Mucosa of rectum (tissue), 2 donors: ENCODE results near the gene FILIP1L.

Experiments
- H3K27ac ChIP-seq, 2 donors: one replicate each; pipeline ENCODE4 v1.7.0; 2013; ENCODE audit warnings: inconsistent platforms in 2 of 2, low read depth in 2 of 2, low read length in 2 of 2
- H3K27me3 ChIP-seq, 2 donors: one replicate each; pipeline ENCODE4 v1.7.0; 2013; ENCODE audit warnings: low read length in 2 of 2; ENCODE audit not compliant: control insufficient read depth in 2 of 2, insufficient read depth in 2 of 2
- H3K36me3 ChIP-seq, 2 donors: one replicate each; pipeline ENCODE4 v1.7.0; 2013; ENCODE audit warnings: low read length in 2 of 2; ENCODE audit not compliant: control insufficient read depth in 2 of 2, insufficient read depth in 2 of 2
- H3K4me1 ChIP-seq, 2 donors: one replicate each; pipeline ENCODE4 v1.7.0; 2013; ENCODE audit warnings: low read length in 2 of 2, mild to moderate bottlenecking in 1 of 2; ENCODE audit not compliant: control insufficient read depth in 2 of 2, insufficient read depth in 2 of 2
- H3K4me3 ChIP-seq, 2 donors: one replicate each; pipeline ENCODE4 v1.7.0; 2013; ENCODE audit warnings: low read length in 2 of 2
- H3K9ac ChIP-seq, 2 donors: one replicate each; pipeline ENCODE4 v1.7.0; 2013; ENCODE audit warnings: low read length in 2 of 2, low read depth in 1 of 2, mild to moderate bottlenecking in 1 of 2
- H3K9me3 ChIP-seq, 2 donors: one replicate each; pipeline ENCODE4 v1.7.0; 2013; ENCODE audit warnings: low read length in 2 of 2; ENCODE audit not compliant: control insufficient read depth in 2 of 2
- donor health status: healthy.
- donor health status: Normal muscosa, but diverticular disease.

Gene FILIP1L

DNA sequence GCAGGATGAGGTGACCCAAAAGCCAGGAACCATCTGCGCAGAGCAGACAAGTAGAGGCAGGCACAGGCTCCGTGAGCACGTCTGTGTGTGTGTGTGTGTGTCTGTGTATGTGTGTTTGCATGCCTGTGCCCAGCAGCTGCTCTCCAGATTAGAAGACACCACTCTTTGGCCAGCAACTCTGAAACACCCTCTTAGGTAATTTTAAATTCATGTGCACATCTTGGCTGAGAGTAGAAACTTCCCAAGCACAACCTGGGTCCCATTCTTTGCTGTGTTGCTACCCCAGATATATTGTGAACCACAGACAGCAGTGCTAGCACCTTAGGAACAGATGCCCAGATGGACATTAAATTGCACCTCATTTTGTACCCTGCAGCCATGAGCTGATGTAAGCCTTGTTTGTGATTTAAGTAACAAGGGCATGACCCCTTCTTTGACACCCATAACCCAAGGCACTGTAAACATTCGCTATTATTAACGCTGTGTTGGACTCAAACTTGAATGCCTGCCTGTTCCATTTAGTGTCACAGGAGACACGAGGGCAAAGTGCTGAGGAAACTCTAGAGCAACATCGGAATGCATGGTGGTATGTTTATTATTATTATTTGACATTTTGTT lies at the start of gene FILIP1L:
TSS of gene FILIP1L (minus strand) at position 89 of the 618 bp plus-strand sequence.
- H3K36me3 ChIP-seq: no peaks in the 10 kb centered on the region
- no peak within 1 kb of the TSS for H3K27ac ChIP-seq
- H3K4me1 ChIP-seq: no peaks in the 10 kb centered on the region
- no peaks in the 10 kb centered on the region for H3K27me3 ChIP-seq
- H3K4me3 ChIP-seq: no peak within 1 kb of the TSS
- no peaks in the 10 kb centered on the region for H3K9me3 ChIP-seq
- H3K9ac ChIP-seq: no peak within 1 kb of the TSS

DNA sequence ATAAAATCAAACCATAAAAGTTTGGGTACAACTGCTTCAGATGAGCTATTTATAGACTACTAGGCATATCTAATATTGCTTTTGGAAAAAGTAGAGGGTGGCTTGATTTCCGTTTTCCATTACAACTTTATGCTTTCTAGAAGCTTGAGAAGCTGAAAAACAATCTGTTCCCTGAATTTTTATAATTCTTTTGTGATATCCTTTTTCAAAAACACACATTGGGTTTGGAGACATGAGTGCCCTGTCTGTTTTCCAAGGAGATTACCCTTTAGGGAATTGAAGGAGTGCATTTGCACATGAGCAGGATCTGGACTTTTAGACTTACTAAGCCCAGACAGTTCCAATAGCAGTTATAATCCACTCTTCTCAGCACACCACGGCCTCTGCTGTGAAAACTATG lies 49.5 kb upstream of the FILIP1L start:
- H3K4me3 ChIP-seq: no peak overlapping the region
- H3K27me3 ChIP-seq: no peaks in the 10 kb centered on the region
- no peaks in the 10 kb centered on the region for H3K9me3 ChIP-seq
- no peak overlapping the region for H3K27ac ChIP-seq
- no peaks in the 10 kb centered on the region for H3K4me1 ChIP-seq
- H3K36me3 ChIP-seq: no peaks in the 10 kb centered on the region
- no peak overlapping the region for H3K9ac ChIP-seq

DNA sequence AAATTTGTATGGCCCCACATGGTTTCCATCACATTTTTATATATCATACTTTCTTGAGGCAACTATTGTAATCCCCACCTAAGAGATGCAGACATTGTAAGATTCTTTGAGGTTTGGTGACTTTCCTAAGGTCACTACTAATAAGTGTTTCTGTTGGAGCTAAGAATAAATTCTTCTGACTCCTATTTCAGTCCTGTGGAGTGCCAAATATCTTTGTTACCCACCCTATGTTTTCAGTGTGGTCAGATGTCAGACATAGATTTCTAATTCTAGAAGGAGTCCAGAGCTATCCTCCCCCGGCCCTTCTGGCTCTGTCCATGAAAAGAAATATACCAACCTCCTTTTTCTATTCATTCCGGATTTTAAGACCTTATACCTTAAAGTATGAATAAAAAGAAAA lies 46.2 kb upstream of the FILIP1L start:
- no peaks in the 10 kb centered on the region for H3K4me1 ChIP-seq
- no peaks in the 10 kb centered on the region for H3K36me3 ChIP-seq
- H3K27me3 ChIP-seq: no peaks in the 10 kb centered on the region
- H3K9ac ChIP-seq: no peak overlapping the region
- H3K4me3 ChIP-seq: no peak overlapping the region
- H3K9me3 ChIP-seq: peaks cover under 1% of the 10 kb centered on the region in 2 donors
- H3K27ac ChIP-seq: no peak overlapping the region

GRCh38 chr3:100159331-100160153 lies 45.2 kb upstream of the FILIP1L start:
- Histone ChIP-seq H3K27ac (no peak overlapping the region), H3K9ac (no peak overlapping the region)

GRCh38 chr3:100158918-100159330 lies 44.6 kb upstream of the FILIP1L start:
- H3K27me3 ChIP-seq: no peaks in the 10 kb centered on the region
- no peaks in the 10 kb centered on the region for H3K4me1 ChIP-seq
- no peak overlapping the region for H3K4me3 ChIP-seq
- peaks cover 4 to 5% of the 10 kb centered on the region in 2 donors for H3K9me3 ChIP-seq
- H3K36me3 ChIP-seq: no peaks in the 10 kb centered on the region
- H3K27ac ChIP-seq: no peak overlapping the region
- H3K9ac ChIP-seq: no peak overlapping the region

More at GRCh38 chr3:100159331-100160153, 45.2 kb upstream of the FILIP1L start:
- no peaks in the 10 kb centered on the region for H3K4me1 ChIP-seq
- no peaks in the 10 kb centered on the region for H3K36me3 ChIP-seq
- H3K27me3 ChIP-seq: no peaks in the 10 kb centered on the region
- H3K4me3 ChIP-seq: no peak overlapping the region
- peaks cover 4 to 5% of the 10 kb centered on the region in 2 donors for H3K9me3 ChIP-seq

DNA sequence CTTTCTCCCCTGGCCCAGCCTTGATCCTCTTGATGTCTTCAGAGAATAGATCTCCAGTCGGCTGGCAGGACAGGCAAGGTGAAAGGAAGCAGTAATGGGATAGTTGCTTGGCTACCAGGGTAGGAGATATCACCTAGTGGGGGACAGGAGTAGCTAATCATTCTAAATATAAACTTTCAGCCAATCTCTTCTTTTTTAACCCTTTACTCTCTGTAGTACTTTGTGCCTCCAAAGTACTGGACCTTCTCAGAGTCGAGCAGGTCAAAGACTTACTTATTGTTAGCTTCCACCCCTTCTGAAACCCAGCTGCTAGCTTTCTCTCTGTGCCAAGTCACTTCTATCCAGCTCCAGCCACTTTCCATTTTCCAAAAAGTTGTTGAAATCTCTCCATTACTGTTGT lies 43.4 kb upstream of the FILIP1L start:
- Histone ChIP-seq H3K4me3 (no peak overlapping the region), H3K27ac (no peak overlapping the region), H3K36me3 (no peaks in the 10 kb centered on the region), H3K9me3 (peaks cover 4 to 5% of the 10 kb centered on the region in 2 donors), H3K27me3 (no peaks in the 10 kb centered on the region), H3K4me1 (no peaks in the 10 kb centered on the region), H3K9ac (no peak overlapping the region)

GRCh38 chr3:100155590-100155989 lies 41.3 kb upstream of the FILIP1L start:
- Histone ChIP-seq H3K4me3 (no peak overlapping the region), H3K36me3 (no peaks in the 10 kb centered on the region), H3K27me3 (no peaks in the 10 kb centered on the region), H3K27ac (no peak overlapping the region), H3K4me1 (no peaks in the 10 kb centered on the region), H3K9ac (no peak overlapping the region), H3K9me3 (peaks cover 4 to 5% of the 10 kb centered on the region in 2 donors)

- Histone ChIP-seq H3K36me3 (no peaks in the 10 kb centered on the region), H3K9ac (no peak overlapping the region), H3K4me1 (no peaks in the 10 kb centered on the region), H3K4me3 (no peak overlapping the region), H3K9me3 (peaks cover 4 to 5% of the 10 kb centered on the region in 2 donors), H3K27me3 (no peaks in the 10 kb centered on the region), H3K27ac (no peak overlapping the region)
Observed at GRCh38 chr3:100155128-100155527, 40.8 kb upstream of the FILIP1L start.

- Histone ChIP-seq H3K27ac (no peak overlapping the region), H3K4me3 (no peak overlapping the region), H3K9ac (no peak overlapping the region), H3K4me1 (no peaks in the 10 kb centered on the region), H3K36me3 (no peaks in the 10 kb centered on the region), H3K9me3 (peaks cover 4 to 5% of the 10 kb centered on the region in 2 donors), H3K27me3 (no peaks in the 10 kb centered on the region)
Observed at GRCh38 chr3:100154171-100154570, 39.9 kb upstream of the FILIP1L start.

DNA sequence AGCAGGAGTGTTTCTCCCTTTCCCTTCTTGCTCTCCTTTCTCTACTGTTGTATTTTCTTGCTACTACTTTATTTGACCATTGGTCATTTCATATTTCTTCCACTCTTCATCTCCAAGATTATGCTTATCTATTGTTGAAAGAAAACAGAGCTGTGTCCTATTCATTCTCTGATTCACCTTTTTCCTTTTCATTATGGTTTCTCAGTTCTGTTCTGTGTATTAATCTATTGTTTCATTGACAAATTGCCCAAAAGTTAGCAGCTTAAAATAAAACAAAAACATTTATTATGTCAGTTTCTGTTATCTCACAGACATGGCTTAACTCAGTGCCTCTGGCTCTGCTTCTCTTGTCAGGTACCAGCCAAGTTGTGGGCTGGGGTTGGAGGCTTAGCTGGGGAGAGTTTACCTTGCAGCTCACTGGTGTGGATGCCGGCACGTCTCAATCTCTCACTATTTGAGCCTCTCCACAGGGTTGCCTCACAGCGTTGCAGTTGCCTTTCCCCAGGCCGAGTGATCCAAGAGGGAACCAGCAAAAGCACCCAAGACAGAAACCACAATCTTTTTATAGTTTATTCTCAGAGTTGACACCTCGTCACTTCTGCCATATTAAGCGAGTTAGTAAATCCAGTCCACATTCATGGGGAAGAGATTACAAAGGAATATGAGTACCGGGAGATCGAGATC lies 36.9 kb upstream of the FILIP1L start:
- Histone ChIP-seq H3K4me1 (no peaks in the 10 kb centered on the region), H3K27ac (peak overlapping the region in 1 of 2 donors; percentile 14), H3K36me3 (no peaks in the 10 kb centered on the region), H3K27me3 (no peaks in the 10 kb centered on the region), H3K9ac (no peak overlapping the region), H3K9me3 (peaks cover 4 to 5% of the 10 kb centered on the region in 2 donors), H3K4me3 (no peak overlapping the region)
